Measurements from ENCODE around the gene SPECC1L.

DNA sequence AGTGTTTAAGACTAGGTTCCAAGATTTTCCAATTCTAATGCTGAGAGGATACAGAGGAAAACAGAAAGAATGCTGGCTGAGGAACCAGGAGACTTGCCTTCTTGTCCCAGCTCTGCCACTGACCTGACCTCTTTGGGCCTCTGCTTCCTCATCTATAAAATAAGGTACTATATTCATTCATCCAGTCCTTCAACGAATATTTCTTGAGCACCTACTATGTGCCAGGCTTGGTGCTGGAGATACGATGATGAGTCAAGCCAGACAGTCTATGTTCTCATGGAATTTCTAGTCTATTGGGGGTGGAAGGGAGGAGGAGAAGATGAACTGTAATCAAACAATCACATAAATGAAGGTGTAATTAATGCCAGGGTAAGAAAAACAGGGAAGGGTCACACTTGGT is 196.7 kb downstream of the SPECC1L start:
- TF ChIP-seq EZH2 (IDR thresholded peaks at IDR 0.05) (no peak), POLR2AphosphoS5 (IDR thresholded peaks at IDR 0.05; ENCODE audit: borderline replicate concordance, low read depth, low read length) (no peak)
